Sciatic nerve (tissue), 2 donors: ENCODE results near the gene RSKR. TPM values are rescaled to one million over a fixed set of nuclear protein-coding genes. Genes with fewer than 3 reads are reported as not detected.
"Not testable (repeated sequence)": the region's sequence is repeated elsewhere in the genome, so short reads cannot be mapped to it uniquely, and the experiment has no call there.

ENCODE experiments used
- ATAC-seq: fragments of 200-7000 bp; cut with Tn5 transposase; one replicate; pipeline ENCODE4 v1.9.1; 2020; ENCODE audit warnings: mild to moderate bottlenecking, moderate library complexity
- DNase-seq: peaks from one replicate; pipeline ENCODE4 v3.0.0-alpha.2; 2020; ENCODE audit warnings: low spot score
- intact Hi-C: fragments of 100-400 bp; cut with DNase I; formaldehyde crosslinking; loops from one replicate; pipeline ENCODE4 v1.14.2; 2022
- total RNA-seq: library from RNA; stranded (reverse); fragmentation: NEBNext Ultra II Directional; extraction: Animal tissue kit (Norgen Biotek cat#: 25700); gene quantifications from one replicate; pipeline ENCODE4 v1.2.1, GENCODE V29; 2021
- donor health status: DM: no; HTN: no; CAD: no.
- donor health status: DM: no; HTN: no; CAD: no.

RSKR gene
- total RNA-seq, 1 donor from 2014 or later = 14.4 TPM

DNA sequence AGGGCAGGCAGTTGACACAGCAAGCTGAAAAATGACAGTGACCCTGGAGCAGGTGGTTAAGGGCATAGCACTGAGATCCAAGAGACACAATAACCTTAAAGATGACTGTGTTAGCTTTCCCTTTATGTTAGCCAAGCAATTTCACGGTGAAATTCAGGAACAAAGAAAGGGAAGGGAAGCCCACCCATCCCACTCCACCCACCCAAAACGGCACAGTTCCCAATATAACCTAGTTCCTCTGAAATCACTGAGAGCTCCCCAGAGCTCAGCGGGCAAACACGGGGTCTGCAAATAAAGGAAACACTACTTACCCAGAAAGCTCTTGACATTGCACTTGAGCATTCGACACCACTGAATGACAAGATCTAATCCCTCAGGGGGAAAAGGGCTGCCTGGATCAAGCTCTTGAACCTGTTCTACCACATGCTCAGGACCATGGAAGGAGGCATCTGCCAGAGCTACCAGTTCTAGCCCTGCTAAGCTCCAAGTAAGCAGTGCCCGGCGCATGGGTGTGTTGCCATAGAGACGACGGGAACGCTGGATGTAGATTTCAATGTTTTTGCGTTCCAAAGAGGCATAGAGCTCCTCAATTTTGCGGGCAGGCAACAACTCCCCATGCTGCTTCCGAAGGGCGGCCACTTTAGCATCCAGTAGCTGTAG is 20.4 kb upstream of the RSKR start:
- ATAC-seq (no peak), DNase-seq (no peak)
- intact Hi-C loops = no loop called here

DNA sequence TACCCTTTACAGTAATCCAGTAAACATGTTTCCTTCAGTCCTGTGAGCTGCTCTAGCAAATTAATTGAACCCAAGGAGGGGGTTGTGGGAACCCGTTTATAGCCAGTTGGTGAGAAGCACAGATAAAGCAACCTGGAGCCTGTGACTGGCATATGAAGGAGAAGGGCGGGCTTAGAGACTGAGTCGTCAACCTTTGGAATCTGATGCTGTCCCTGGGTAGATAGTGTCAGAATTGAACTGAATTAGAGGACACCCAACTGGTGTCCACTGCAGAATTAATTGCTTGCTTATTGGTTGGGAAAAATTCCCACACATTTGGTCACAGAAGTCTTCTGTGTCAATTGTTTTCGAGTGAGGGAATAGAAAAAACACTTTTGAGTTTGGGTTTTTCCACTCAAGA is 12.8 kb upstream of the RSKR start:
- ATAC-seq (no peak), DNase-seq (no peak)
- intact Hi-C loops = no loop called here

DNA sequence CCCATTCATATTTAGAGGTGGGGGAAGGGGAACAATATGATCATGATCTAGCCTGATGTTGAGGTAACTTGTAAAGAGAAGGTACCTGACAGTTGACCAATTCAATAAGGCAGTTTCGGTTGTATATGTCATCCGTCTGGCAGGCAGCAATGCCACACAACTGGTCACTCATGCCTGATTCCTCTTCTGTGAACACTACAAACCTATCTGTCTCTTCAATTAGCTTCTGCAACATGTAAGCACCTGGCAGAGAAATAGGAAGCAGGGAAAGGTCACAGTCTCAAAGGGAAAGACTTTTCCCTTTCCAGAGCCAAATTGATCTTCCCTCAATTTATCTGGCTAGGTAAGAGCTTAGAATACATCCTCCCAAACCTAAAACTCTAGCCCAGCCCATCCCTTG is 10.2 kb upstream of the RSKR start:
- ATAC-seq (no peak), DNase-seq (no peak)
- intact Hi-C loops = no loop called here

DNA sequence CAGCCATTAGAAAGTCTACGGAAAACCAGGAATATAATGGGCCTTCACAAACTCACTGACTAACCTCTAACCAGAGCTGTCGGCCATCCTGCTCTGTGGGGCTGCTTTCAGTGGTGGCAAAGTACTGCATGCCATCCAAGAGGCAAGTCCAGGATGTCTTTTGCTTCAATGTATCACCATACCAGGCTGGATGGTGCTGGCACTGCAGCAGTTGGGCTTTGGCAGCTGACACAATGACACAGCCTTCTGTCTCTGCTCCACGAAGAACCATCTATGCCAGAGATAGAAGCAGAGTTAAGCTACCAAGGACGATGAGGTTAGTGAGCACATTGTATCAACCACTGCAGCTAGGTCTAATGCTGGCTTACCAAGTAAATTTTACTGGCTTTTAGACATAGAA is 9.7 kb upstream of the RSKR start:
- DNase-seq = no peak
- no peak for ATAC-seq
- intact Hi-C loops = no loop called here

DNA sequence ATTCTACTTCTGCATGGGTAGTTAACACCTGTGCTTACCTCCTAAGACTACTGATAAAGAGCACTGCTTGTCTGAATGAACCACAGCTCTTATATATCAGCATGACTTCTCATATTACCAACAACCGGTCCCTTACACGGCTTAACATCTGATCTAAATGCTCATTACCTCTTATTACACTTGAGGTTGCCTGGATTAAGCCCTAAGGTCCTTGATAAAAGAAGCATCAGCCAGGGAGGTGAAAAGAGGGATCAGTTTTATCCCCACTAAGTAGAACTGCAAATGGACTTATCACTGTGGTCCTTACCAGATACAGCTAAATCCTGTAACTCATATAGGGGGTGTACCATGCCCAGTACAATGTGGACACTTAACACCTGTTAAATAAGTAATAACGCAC is 8.2 kb upstream of the RSKR start:
- ATAC-seq (no peak), DNase-seq (no peak)

DNA sequence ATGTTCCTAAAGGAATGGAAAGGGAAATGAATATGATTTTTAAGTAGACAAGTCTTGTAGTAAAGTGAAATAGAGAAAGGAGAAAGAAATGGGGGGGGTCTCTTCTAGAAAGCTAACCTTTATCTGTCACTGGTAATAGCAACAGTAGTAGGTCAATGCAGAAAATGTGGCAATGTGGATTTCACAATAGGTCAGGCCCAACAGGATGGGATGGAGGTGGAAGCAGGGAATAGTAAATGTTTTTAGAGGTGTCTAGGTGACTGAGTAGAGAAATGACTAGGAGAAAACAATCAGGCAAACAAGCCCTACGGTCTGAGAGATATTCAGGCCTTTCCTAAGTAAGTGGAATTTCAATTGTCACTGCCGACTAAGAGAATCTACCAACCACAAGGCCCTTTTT is 6.0 kb upstream of the RSKR start:
- ATAC-seq (no peak), DNase-seq (no peak)
- intact Hi-C loops = no loop called here

More for the DNA sequence above, 8.2 kb upstream of the RSKR start:
- intact Hi-C loops = no loop called here

DNA sequence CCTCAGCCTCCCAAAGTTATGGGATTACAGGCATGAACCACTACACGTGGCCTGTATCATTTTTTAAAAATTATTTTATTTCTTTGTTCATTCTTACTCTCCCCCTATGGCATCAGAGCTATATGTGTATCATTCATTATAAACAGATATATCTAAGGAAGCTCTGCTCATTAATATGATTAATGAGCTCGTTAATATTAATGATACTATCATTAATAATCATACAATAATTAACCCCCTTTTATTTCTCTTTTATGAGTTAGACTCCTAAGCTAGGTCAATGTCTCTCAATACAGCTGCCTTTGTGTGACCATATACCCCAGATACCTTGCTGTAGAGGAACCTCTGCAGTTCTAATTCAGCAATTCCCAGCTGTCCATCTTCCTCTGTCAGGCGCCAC is 4.5 kb upstream of the RSKR start:
- DNase-seq (no peak), ATAC-seq (no peak)
- intact Hi-C loops = loop anchor here (10.0 kb wide), 1 partner anchor 114 kb away; the partner anchor contains the start of gene FOXN1

DNA sequence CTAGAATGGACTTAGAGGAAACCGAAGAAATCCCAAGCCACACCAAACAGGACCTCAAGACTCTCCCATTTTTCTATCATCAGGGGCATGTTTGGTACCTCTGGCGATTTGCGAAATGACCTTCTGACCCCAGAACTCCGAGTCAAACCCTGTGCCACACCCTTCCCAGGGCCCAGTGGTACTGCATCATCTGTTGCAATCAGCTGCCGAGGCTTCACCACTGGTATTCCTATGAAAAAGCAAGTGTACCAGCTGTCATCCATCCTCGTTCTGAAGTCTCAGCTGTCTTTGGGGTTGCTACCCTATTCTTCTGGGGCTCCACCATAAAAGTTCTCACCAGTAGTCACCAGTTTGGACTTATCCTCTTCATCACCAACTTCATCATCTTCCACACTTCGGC is 2.3 kb upstream of the RSKR start:
- intact Hi-C loops = loop anchor here (10.0 kb wide), 1 partner anchor 111 kb away; the partner anchor contains the start of gene FOXN1
- DNase-seq (no peak), ATAC-seq (no peak)

DNA sequence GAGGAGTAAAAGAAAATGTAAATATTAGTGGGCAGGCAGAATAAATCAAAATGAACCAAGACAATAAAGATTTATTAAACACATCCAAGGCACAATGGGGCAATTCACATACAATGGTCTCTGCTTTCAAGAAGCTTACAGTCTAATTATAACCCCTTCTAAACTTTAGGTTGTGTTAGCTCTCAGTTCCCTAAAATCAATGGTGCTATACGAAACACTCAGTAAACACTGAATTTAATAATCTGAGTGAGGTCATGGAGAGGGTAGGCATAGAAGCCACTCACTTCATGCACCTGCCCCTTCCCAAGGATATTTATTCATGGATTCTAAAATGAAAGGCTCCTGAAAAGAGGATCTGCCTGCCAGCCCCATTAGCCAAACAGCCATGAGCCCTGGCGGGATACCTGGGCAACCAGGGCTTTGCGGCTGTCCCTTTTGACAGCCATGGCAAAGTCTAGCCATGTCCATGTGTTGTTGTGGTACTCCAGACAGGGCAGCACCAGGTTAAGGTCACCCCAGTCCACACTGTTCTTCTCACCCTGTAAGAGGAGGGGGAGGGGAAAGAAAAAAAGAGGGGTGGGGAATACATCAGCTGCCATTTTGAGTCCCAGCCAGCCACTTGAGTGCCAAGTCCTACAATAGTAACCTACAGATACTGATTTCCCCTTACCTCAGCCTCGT is 1.4 kb upstream of the RSKR start:
- DNase-seq (no peak), ATAC-seq (no peak)
- intact Hi-C loops = loop anchor here (10.0 kb wide), 1 partner anchor 111 kb away; the partner anchor contains the start of gene FOXN1

DNA sequence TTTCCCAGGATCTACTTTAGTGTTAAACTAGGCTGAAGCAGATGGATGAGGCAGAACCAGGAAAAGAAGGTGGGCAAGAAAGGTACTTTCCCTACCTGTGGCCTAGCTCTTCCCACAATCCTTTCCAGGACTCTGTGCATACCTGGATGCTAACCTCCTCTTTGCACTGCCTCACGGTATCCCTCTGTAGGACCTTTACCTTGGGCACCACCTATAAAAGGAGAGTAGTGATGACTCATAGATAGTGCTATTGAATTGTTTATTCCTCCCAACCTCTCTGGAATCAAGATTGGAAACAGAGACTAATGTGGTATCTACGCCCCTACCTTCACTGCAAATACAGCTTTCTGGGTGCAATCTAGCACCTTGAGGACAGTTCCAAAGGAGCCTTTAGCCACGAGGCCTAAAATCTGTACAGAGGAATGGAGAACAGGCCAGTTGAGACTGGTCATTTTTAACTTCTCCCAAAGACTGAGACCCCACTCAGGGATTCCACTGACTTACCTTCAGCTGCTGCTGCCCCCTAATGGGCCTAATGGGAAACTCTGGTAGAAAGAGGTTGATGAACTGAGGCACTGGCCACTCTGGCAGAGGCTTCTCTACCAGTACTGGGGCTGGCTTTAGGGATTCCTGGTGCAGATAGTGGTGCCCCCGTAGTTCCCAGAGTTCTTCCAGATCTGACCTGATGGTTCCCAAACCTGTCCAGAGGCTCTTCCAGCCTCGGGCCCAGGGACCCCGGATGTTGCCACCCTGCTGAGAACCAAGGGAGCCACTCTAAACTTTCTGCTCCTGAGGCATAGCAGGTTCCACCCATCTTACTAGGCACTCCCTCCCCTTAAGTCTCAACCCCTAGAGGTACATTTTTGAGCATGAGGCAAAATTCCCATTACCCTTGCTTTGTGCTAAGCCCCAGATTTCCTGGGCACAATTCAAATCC is 781 bp downstream of the RSKR start:
- peak; percentile 56 for ATAC-seq
- intact Hi-C loops = loop anchor here (10.0 kb wide), 1 partner anchor 108 kb away; the partner anchor contains the start of gene FOXN1
- DNase-seq = no peak

DNA sequence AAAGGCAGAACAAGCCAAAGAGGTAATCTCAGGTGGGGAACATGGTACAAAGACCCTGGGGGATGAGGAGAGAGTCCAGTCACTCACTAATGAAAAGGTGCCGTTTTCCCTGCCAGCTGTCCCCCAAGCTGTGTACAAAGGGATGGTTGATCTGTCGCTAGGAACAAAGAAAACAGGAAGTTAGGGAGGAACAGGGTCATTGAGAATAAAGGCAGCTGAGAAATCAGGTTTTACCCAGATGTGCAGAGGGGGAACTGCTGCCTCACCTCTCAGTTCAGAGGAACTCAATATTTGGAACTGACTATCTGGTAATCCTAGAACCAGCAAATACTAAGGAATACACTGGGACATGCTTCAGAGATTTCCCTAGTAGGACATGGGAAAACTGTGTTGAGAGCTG is 1.5 kb downstream of the RSKR start:
- intact Hi-C loops = loop anchor here (10.0 kb wide), 1 partner anchor 108 kb away; the partner anchor contains the start of gene FOXN1
- no peak for ATAC-seq

DNA sequence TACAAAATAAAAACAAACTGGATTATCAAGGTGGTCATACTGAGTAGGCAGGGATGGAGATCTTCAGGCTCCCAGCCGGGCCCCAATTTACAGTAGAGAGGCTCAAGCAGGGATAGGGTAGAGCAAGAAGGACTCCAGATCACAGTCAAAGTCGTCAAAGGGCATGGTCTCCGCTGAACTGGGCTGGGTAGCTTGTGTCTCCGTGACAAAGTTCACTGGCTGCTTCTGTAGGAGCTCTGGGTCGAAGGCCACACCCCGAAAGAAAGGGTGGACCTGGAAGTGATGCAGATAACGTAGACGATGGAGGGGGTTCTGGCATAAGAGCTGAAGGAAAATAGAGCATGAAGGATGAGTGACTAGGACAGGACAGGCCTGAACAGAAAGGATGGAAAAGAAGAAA is 3.6 kb downstream of the RSKR start:
- no peak for DNase-seq
- no peak for ATAC-seq
- intact Hi-C loops = loop anchor here (10.0 kb wide), 1 partner anchor 106 kb away; the partner anchor contains the start of gene FOXN1

More for the DNA sequence above, 1.5 kb downstream of the RSKR start:
- no peak for DNase-seq

DNA sequence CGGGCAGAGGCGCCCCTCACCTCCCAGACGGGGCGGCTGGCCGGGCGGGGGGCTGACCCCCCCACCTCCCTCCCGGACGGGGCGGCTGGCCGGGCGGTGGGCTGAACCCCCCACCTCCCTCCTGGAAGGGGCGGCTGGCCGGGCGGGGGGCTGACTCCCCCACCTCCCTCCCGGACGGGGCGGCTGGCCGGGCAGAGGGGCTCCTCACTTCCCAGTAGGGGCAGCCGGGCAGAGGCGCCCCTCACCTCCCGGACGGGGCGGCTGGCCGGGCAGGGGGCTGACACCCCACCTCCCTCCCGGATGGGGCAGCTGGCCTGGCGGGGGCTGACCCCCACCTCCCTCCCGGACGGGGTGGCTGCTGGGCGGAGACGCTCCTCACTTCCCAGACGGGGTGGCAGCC is 10.0 kb downstream of the RSKR start:
- ATAC-seq, DNase-seq, intact Hi-C loops: not testable (repeated sequence)

DNA sequence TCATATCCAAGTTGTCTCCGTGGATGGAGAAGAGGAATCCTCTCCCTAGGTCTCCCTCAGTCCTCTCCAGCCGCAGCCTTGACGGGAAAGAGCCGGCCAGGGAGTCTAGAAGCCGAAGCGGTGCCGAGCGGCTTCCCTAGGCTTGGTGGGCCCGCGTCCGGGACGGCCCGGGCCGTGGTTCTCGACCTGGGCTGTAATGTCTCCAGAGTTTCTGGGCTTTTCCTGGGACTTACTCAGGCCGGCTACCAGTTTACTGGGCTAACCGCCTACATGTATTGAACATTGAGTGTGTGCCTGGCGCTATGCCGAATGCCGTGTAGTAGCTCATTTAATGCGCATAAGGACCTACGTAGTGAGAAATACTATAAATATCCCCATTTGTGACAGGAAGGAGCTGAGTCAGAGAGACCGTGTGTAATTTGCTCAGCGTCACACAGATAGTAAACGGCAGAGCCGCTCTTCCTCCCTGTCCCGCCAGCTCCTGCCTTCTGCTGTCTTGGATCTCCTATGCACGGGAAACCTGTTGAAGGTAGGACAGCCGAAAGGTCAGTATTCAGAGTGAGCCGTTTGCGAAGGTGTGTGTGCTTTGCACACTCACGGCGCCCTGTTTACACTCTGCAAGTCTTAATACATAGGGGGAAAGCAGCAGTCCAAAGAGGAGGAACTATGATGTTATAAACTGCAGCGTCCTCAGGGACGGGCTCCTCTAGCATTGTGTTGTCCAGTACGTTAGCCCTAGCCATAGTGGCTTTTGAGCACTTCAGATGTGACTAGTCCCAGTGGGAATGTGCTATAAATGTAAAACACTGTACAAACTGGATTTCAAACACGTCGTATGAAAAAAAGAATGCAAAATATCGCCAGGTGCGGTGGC is 14.4 kb downstream of the RSKR start:
- ATAC-seq = peak; percentile 76
- intact Hi-C loops = loop anchor here (5.0 kb wide), 1 partner anchor 953 kb away; no protein-coding TSS in a partner anchor
- peak; percentile 77 for DNase-seq

DNA sequence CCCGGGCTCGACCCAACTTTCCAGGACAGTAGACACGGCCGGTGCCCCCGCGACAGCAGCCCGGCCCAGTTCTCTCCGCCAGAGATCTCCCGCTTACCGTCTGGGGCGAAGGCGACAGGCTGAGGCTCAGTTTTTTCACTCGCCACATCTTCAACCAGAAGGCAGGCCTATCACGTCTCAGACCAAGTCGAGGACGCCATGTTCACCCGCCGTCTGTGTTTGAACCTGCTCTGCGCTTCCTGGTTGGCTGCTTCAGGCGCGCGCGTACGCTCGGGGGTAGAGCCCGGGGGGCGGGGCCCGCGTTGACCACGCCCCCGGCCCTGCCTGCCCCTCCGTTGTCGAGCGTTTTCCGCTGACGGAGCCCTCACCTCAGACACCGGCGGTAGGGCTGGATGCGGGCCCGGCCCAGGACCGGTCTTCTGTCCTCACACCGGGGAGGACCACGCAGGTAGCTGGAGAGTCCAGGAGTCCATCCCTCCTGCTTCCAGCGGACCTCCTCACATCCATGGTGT is 15.1 kb downstream of the RSKR start, which contains the start of gene SPAG5:
Gene SPAG5 (minus strand): TSS at position 227 of the 512 bp plus-strand sequence. CDS start 79 bp downstream, at position 148.
- intact Hi-C loops = loop anchor here (5.0 kb wide), 1 partner anchor 953 kb away; no protein-coding TSS in a partner anchor
- DNase-seq (peak; percentile 93), ATAC-seq (peak; percentile 100)

DNA sequence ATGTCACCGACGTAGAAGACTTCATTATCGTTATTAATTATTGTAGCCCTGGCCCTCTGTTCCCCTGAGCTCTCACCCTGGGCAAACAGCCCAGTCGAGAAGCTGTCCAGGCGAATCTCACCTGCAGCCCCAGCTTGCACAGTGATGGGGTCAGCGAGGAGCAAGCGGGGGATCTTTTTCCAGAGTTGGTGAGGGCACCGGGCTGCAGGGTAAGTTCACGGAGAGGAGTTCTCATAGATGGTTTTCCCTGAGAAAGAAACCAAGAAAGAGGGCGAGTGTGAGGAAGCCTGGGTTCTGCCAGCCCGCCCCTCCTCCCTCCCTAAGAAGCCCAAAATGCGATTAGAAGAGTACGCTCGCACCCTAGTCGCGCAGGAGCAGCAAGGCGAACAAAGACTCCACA is 15.6 kb downstream of the RSKR start:
- intact Hi-C loops = loop anchor here (5.0 kb wide), 1 partner anchor 954 kb away; no protein-coding TSS in a partner anchor
- DNase-seq (no peak), ATAC-seq (no peak)

DNA sequence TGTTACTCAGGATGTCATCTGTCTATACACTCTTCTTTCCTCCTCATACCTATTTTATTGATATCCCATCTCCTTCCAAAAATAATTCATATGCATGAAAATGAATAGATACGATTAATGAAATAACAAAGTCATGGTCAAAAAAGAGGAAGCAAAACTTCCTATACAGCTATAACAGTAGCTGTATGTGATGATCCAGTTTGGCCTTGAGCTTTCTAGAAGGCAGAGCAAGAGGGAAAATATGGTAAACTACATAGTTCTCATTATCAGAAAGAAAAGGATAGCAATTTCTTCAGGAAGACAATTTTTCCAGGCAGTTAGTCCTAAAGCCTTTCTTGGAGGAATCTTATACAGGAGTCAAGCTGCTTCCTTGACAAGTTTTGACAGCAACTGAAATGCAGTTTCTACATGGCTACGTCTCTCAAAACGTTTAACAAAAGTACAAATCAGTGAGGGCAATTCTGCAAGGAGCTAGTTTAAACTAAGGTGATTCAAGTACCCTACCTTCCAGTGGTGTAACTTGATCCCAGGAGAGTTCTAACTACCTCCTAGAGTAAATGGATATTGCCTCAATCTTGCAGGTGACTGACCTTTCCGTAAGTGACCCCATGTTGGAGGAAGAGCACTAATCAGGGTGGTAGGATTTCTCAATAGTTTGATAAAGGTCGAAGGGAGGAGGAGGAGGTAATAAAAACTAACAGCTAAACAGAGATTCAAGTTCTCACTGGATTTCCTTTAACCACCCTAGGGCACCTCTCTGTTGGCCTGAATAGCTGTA is 16.2 kb downstream of the RSKR start:
- DNase-seq (no peak), ATAC-seq (no peak)
- intact Hi-C loops = loop anchor here (5.0 kb wide), 1 partner anchor 955 kb away; no protein-coding TSS in a partner anchor
